Tibial nerve (tissue), 4 donors: ENCODE results near the gene ZMYND11. TPM values are rescaled to one million over a fixed set of nuclear protein-coding genes. Genes with fewer than 3 reads are reported as not detected.
"Not testable (repeated sequence)": the region's sequence is repeated elsewhere in the genome, so short reads cannot be mapped to it uniquely, and the experiment has no call there.

Source experiments
- DNase-seq, 2 donors: peaks; one replicate each; pipeline ENCODE4 v3.0.0-alpha.2; 2019; ENCODE audit warnings: low spot score in 2 of 2
- H3K27ac ChIP-seq, 4 donors: fragments of 200-600 bp; sonication (generic) in 3 of 4; one replicate each; pipeline ENCODE4 v1.5.1; 2017 to 2019; ENCODE audit warnings: mild to moderate bottlenecking in 1 of 4
- H3K27me3 ChIP-seq, 2 donors: fragments of 200-600 bp; sonication (generic) in 1 of 2; one replicate each; pipeline versions ENCODE4 v1.5.1 to v1.6.0; 2017 to 2019
- H3K36me3 ChIP-seq, 3 donors: fragments of 200-600 bp; sonication (generic); one replicate each; pipeline ENCODE4 v1.5.1; 2018 to 2019
- H3K4me1 ChIP-seq, 4 donors: fragments of 200-600 bp; sonication (generic) in 3 of 4; one replicate each; pipeline ENCODE4 v1.5.1; 2017 to 2019
- H3K4me3 ChIP-seq, 4 donors: fragments of 200-600 bp; sonication (generic) in 3 of 4; one replicate each; pipeline ENCODE4 v1.5.1; 2017 to 2019; ENCODE audit warnings: mild to moderate bottlenecking in 1 of 4, moderate library complexity in 1 of 4
- H3K9me3 ChIP-seq, 4 donors: fragments of 200-600 bp; sonication (generic) in 3 of 4; one replicate each; pipeline ENCODE4 v1.5.1; 2017 to 2019
- CTCF ChIP-seq, 5 experiments: fragments of 200-600 bp in 3 of 5; fragments of 450-650 bp in 2 of 5; sonication (generic) in 3 of 5; IDR thresholded peaks; one replicate each; pipeline ENCODE4 v1.5.1; 2016 to 2019; ENCODE audit warnings: antibody characterized with exemption in 5 of 5, mild to moderate bottlenecking in 3 of 5, moderate library complexity in 2 of 5
- EP300 ChIP-seq, 2 donors: sonication (generic); formaldehyde crosslinking; IDR thresholded peaks; one replicate each; pipeline ENCODE4 v1.6.1; 2017; ENCODE audit warnings: antibody characterized with exemption in 2 of 2, mild to moderate bottlenecking in 1 of 2
- POLR2A ChIP-seq, 2 donors: fragments of 450-650 bp; IDR thresholded peaks; one replicate each; pipeline ENCODE4 v1.6.1; 2017; ENCODE audit warnings: antibody characterized with exemption in 2 of 2, mild to moderate bottlenecking in 2 of 2, moderate library complexity in 2 of 2
- WGBS, 2 donors: methylation state at CpG; one replicate each; pipeline ENCODE4 v1.1.5; 2018; 5-methylcytosine and 5-hydroxymethylcytosine counted together
- total RNA-seq, 4 donors: library from RNA; depleted of rRNA; stranded (reverse); fragments of >200 nt; gene quantifications; one replicate each; pipeline ENCODE4 v1.1.0, GENCODE V29; 2016

ZMYND11 gene
- total RNA-seq, 4 donors from 2014 or later: 66.3 to 80.2 (median 69.2) TPM

GRCh38 chr10:182441-183201, 47.4 kb downstream of the ZMYND11 start:
- H3K4me1 ChIP-seq: peaks cover 0 to 12% (median 5%) of the 10 kb centered on the region in 4 donors
- no peak overlapping the region for H3K4me3 ChIP-seq
- no peak overlapping the region for H3K27ac ChIP-seq
- peaks cover 0 to 16% (median 2%) of the 10 kb centered on the region in 4 donors for H3K9me3 ChIP-seq
- no peak for TF ChIP-seq EP300 (IDR thresholded peaks at IDR 0.05)
- TF ChIP-seq CTCF (IDR thresholded peaks at IDR 0.05): no peak
- no peak for TF ChIP-seq POLR2A (IDR thresholded peaks at IDR 0.05)
- 88 to 91% methylated on average over 6 of the region's 6 CpGs for WGBS, 2 donors
- peaks cover 0 to 51% (median 13%) of the 10 kb centered on the region in 3 donors for H3K36me3 ChIP-seq
- DNase-seq: no peak
- no peaks in the 10 kb centered on the region for H3K27me3 ChIP-seq

GRCh38 chr10:184174-184573, 48.9 kb downstream of the ZMYND11 start:
- Histone ChIP-seq H3K36me3 (peaks cover 0 to 55% (median 13%) of the 10 kb centered on the region in 3 donors), H3K27me3 (no peaks in the 10 kb centered on the region), H3K27ac (no peak overlapping the region), H3K4me1 (peaks cover 0 to 3% (median under 1%) of the 10 kb centered on the region in 4 donors), H3K4me3 (no peak overlapping the region), H3K9me3 (peaks cover 0 to 16% (median 2%) of the 10 kb centered on the region in 4 donors)
- DNase-seq: no peak
- TF ChIP-seq POLR2A (IDR thresholded peaks at IDR 0.05) (no peak), EP300 (IDR thresholded peaks at IDR 0.05) (no peak), CTCF (IDR thresholded peaks at IDR 0.05) (no peak)
- WGBS, 2 donors: 96 to 98% methylated on average over 1 of the region's 1 CpG

- Histone ChIP-seq H3K27ac (no peak overlapping the region), H3K4me3 (no peak overlapping the region), H3K4me1 (no peaks in the 10 kb centered on the region), H3K9me3 (peaks cover 0 to 16% (median 2%) of the 10 kb centered on the region in 4 donors), H3K36me3 (peaks cover 0 to 57% (median 13%) of the 10 kb centered on the region in 3 donors), H3K27me3 (no peaks in the 10 kb centered on the region)
- 98% methylated on average over 5 of the region's 5 CpGs for WGBS, 2 donors
- DNase-seq: no peak
- TF ChIP-seq CTCF (IDR thresholded peaks at IDR 0.05) (no peak), EP300 (IDR thresholded peaks at IDR 0.05) (no peak), POLR2A (IDR thresholded peaks at IDR 0.05) (no peak)
These were observed 49.7 kb downstream of the ZMYND11 start for GRCh38 chr10:184911-185310.

GRCh38 chr10:185571-185970, 50.3 kb downstream of the ZMYND11 start:
- H3K27ac ChIP-seq, H3K27me3 ChIP-seq, H3K4me1 ChIP-seq, H3K4me3 ChIP-seq, DNase-seq: not testable (repeated sequence)
- H3K36me3 ChIP-seq: peaks cover 0 to 51% (median 13%) of the 10 kb centered on the region in 3 donors
- peaks cover 0 to 16% (median 2%) of the 10 kb centered on the region in 4 donors for H3K9me3 ChIP-seq
- 95% methylated on average over 7 of the region's 7 CpGs for WGBS, 2 donors

- Histone ChIP-seq H3K9me3 (peaks cover 0 to 16% (median 2%) of the 10 kb centered on the region in 4 donors), H3K4me1 (peaks cover 0 to 6% (median 0%) of the 10 kb centered on the region in 4 donors), H3K27me3 (no peaks in the 10 kb centered on the region), H3K27ac (no peak overlapping the region), H3K4me3 (no peak overlapping the region), H3K36me3 (peaks cover 0 to 38% (median 13%) of the 10 kb centered on the region in 3 donors)
- TF ChIP-seq CTCF (IDR thresholded peaks at IDR 0.05) (no peak), POLR2A (IDR thresholded peaks at IDR 0.05) (no peak), EP300 (IDR thresholded peaks at IDR 0.05) (no peak)
- 91 to 94% methylated on average over 4 of the region's 4 CpGs for WGBS, 2 donors
- no peak for DNase-seq
These were observed 51.7 kb downstream of the ZMYND11 start for GRCh38 chr10:186911-187310.
